ENCODE results near the gene METTL15. TPM values are rescaled to one million over a fixed set of nuclear protein-coding genes. Genes with fewer than 3 reads are reported as not detected.

The METTL15 gene
- polyA plus RNA-seq, 2 of the 4 experiments (the other 2 are of a cell fraction): 9.5 to 23.5 TPM

- H3K4me1 ChIP-seq: peaks cover 16% of the 10 kb centered on the region
- FAIRE-seq (no peak), ATAC-seq (no peak), DNase-seq (ENCODE audit: low read depth in 1 of 2, low spot score in 1 of 2) (no peak)
- H3K4me2 ChIP-seq: no peak overlapping the region
- POLR2A ChIA-PET: no interaction called here
- no peak overlapping the region for H3K4me3 ChIP-seq
- CTCF ChIA-PET: interaction anchor here (0.8 to 0.9 kb wide), 2 partner anchors 9 to 10 kb away, joined by 3 read pairs; no protein-coding TSS in a partner anchor
- TF ChIP-seq RAD21 (conservative IDR thresholded peaks at IDR 0.05 in 1 of 2, IDR thresholded peaks at IDR 0.05 in 1 of 2) (no peak), MAX (IDR thresholded peaks at IDR 0.05) (no peak), BCL3 (IDR thresholded peaks at IDR 0.05) (no peak), HDAC2 (IDR thresholded peaks at IDR 0.05) (no peak), MAFK (IDR thresholded peaks at IDR 0.05; ENCODE audit: partially characterized antibody) (no peak), TP53 (CRISPR knock-in tag; IDR thresholded peaks at IDR 0.05) (no peak), PHF8 (IDR thresholded peaks at IDR 0.05; ENCODE audit: borderline replicate concordance, low read depth) (no peak), TFCP2L1 (CRISPR knock-in tag; IDR thresholded peaks at IDR 0.05) (no peak), CBX8 (IDR thresholded peaks at IDR 0.05) (no peak), CHD4 (IDR thresholded peaks at IDR 0.05; ENCODE audit: borderline replicate concordance) (no peak)
- 85% methylated on average over 4 of the region's 4 CpGs for WGBS (ENCODE audit: missing lambda C conversion rate)
- H3K27ac ChIP-seq: no peak overlapping the region
- peaks cover 15% of the 10 kb centered on the region; the same call in 2 of the 3 replicates for H3K9me3 ChIP-seq
Observed at GRCh38 chr11:28170759-28171158, 62.6 kb downstream of the METTL15 start.

- Histone ChIP-seq H3K27ac (peak overlapping the region in 1 of 2 experiments; percentile 53; a peak in 1 of 6 replicates), H3K4me3 (no peak overlapping the region), H3K4me2 (peak overlapping the region; percentile 45), H3K4me1 (peaks cover 8% of the 10 kb centered on the region; the same call in 2 of the 3 replicates), H3K9me3 (peaks cover 9% of the 10 kb centered on the region; the same call in 1 of the 3 replicates)
- ATAC-seq: no peak
- FAIRE-seq: no peak
- 22% methylated on average over 1 of the region's 1 CpG for WGBS (ENCODE audit: missing lambda C conversion rate)
- DNase-seq (ENCODE audit: low read depth in 1 of 2, low spot score in 1 of 2): no peak
- ChIA-PET CTCF (no interaction called here), POLR2A (no interaction called here)
- TF ChIP-seq CEBPB (IDR thresholded peaks at IDR 0.05) (peak in 1 of 2 experiments; percentile 52; a peak in 2 of 4 replicates), HES2 (IDR thresholded peaks at IDR 0.05) (no peak)
Observed at GRCh38 chr11:28176351-28176750, 68.2 kb downstream of the METTL15 start.

- ChIA-PET CTCF (no interaction called here), POLR2A (no interaction called here)
- ATAC-seq (no peak), DNase-seq (ENCODE audit: low read depth in 1 of 2, low spot score in 1 of 2) (no peak), FAIRE-seq (no peak)
- TF ChIP-seq POLR2A (IDR thresholded peaks at IDR 0.05; ENCODE audit: low read length) (no peak), NPAS2 (CRISPR knock-in tag; IDR thresholded peaks at IDR 0.05; ENCODE audit: borderline replicate concordance) (no peak), RARB (CRISPR knock-in tag; IDR thresholded peaks at IDR 0.05) (no peak), ZSCAN20 (CRISPR knock-in tag; IDR thresholded peaks at IDR 0.05) (no peak), GATA3 (IDR thresholded peaks at IDR 0.05; ENCODE audit: borderline replicate concordance) (no peak), CHD4 (IDR thresholded peaks at IDR 0.05; ENCODE audit: borderline replicate concordance) (no peak), POLR2AphosphoS2 (conservative IDR thresholded peaks at IDR 0.05; ENCODE audit: low read length) (no peak), USF2 (IDR thresholded peaks at IDR 0.05) (no peak), PBX3 (IDR thresholded peaks at IDR 0.05) (no peak), MAX (IDR thresholded peaks at IDR 0.05) (no peak), NR3C1 (IDR thresholded peaks at IDR 0.05) (no peak)
- 94% methylated on average over 2 of the region's 2 CpGs for WGBS (ENCODE audit: missing lambda C conversion rate)
- Histone ChIP-seq H3K4me2 (no peak overlapping the region), H3K4me3 (no peak overlapping the region), H3K9me3 (peaks cover 5% of the 10 kb centered on the region), H3K27ac (no peak overlapping the region), H3K4me1 (no peaks in the 10 kb centered on the region)
Observed at GRCh38 chr11:28195449-28195848, 87.3 kb downstream of the METTL15 start.
